ENCODE data around the gene FAM180B.

DNA sequence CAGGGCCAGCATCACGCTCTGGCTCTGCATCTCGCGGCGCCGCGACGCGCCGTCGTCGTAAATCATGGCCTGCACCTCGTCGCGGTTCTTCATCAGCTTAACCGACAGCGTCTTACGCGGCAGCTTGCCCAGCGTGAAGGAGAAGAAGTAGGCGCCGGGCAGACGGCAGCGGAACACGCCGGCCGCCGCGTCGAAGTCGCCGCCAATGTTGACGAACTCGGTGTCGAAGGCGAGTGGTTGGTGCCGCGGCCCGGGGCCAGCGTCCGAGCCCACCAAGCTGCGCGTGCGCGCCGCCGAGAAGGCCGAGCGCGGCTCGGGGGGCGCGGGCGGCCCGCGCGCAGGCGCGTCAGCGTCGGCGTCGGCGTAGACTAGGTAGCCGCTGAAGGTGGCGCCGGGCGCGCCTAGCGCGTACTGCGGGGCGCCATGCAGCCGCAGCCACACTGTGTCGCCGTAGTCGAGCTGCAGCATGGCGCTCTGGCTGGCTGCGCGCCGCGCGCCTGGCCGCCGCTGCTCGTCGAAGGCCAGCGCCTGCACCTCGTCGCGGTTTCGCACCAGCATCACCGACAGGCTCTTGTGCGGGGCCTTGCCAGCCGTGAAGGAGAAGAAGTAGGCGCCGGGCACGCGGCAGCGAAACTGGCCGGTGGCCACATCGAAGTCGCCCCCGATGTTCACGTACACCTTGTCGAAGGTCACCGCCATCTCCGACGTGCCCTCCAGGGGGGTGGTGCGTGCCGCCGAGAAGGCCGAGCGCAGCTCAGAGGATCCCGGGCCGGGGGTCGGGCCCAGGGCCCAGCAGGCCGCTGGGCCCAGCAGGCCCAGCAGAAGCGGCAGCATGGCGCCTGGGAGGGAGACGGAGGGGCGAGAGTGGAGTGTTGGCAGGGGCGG lies 3.7 kb downstream of the FAM180B start:
- TF ChIP-seq TAF1 (IDR thresholded peaks at IDR 0.05; ENCODE audit: borderline replicate concordance, insufficient read depth, low read length): no peak
- TF ChIP-seq, protein P1, sequence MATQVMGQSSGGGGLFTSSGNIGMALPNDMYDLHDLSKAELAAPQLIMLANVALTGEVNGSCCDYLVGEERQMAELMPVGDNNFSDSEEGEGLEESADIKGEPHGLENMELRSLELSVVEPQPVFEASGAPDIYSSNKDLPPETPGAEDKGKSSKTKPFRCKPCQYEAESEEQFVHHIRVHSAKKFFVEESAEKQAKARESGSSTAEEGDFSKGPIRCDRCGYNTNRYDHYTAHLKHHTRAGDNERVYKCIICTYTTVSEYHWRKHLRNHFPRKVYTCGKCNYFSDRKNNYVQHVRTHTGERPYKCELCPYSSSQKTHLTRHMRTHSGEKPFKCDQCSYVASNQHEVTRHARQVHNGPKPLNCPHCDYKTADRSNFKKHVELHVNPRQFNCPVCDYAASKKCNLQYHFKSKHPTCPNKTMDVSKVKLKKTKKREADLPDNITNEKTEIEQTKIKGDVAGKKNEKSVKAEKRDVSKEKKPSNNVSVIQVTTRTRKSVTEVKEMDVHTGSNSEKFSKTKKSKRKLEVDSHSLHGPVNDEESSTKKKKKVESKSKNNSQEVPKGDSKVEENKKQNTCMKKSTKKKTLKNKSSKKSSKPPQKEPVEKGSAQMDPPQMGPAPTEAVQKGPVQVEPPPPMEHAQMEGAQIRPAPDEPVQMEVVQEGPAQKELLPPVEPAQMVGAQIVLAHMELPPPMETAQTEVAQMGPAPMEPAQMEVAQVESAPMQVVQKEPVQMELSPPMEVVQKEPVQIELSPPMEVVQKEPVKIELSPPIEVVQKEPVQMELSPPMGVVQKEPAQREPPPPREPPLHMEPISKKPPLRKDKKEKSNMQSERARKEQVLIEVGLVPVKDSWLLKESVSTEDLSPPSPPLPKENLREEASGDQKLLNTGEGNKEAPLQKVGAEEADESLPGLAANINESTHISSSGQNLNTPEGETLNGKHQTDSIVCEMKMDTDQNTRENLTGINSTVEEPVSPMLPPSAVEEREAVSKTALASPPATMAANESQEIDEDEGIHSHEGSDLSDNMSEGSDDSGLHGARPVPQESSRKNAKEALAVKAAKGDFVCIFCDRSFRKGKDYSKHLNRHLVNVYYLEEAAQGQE (IDR thresholded peaks at IDR 0.05; ENCODE audit: insufficient read depth in 1 of 2, low read depth in 2 of 2, low read length in 2 of 2): no peak
- no peak for TF ChIP-seq SIN3A (IDR thresholded peaks at IDR 0.05; ENCODE audit: borderline replicate concordance, insufficient read depth, low read length)
- no peak for TF ChIP-seq POLR2AphosphoS5 (IDR thresholded peaks at IDR 0.05; ENCODE audit: low read depth, low read length)
- no peak for TF ChIP-seq FOXP2 (optimal IDR thresholded peaks at IDR 0.05; ENCODE audit: borderline replicate concordance, extremely low read depth, extremely low read length, insufficient read depth)

Measured in PFSK-1 (cell line).